Lower leg skin (tissue), 3 donors: ENCODE data around the gene CDK8.

Source experiments
- POLR2A ChIP-seq, 2 donors: fragments of 450-650 bp; IDR thresholded peaks; one replicate each; pipeline ENCODE4 v1.6.1; 2016 to 2017; ENCODE audit warnings: antibody characterized with exemption in 2 of 2, mild to moderate bottlenecking in 1 of 2, moderate library complexity in 1 of 2
- TF ChIP-seq, protein P1 (sequence below), 3 donors: fragments of 450-650 bp; IDR thresholded peaks; one replicate each; pipeline ENCODE4 v1.5.1; 2016; ENCODE audit warnings: antibody characterized with exemption in 3 of 3, mild to moderate bottlenecking in 3 of 3, moderate library complexity in 2 of 3

DNA sequence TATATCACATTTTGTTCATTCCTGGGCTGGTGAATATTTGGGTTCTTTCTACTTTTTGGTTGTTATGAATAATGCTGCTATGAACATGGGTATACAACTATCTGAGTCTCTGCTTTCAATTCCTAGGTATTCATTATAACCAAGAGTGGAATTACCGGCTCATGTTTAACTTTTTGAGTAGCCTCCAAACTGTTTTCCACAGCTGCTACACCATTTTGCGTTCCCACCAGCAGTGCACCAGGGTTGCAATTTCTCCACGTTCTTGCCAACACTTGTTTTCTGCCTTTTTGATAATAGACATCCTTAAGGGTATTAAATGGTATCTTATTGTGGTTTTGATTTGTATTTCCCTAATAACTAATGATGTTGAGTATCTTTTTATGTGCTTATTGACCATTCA, 16.8 kb downstream of the CDK8 start:
- TF ChIP-seq, protein P1, sequence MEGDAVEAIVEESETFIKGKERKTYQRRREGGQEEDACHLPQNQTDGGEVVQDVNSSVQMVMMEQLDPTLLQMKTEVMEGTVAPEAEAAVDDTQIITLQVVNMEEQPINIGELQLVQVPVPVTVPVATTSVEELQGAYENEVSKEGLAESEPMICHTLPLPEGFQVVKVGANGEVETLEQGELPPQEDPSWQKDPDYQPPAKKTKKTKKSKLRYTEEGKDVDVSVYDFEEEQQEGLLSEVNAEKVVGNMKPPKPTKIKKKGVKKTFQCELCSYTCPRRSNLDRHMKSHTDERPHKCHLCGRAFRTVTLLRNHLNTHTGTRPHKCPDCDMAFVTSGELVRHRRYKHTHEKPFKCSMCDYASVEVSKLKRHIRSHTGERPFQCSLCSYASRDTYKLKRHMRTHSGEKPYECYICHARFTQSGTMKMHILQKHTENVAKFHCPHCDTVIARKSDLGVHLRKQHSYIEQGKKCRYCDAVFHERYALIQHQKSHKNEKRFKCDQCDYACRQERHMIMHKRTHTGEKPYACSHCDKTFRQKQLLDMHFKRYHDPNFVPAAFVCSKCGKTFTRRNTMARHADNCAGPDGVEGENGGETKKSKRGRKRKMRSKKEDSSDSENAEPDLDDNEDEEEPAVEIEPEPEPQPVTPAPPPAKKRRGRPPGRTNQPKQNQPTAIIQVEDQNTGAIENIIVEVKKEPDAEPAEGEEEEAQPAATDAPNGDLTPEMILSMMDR (IDR thresholded peaks at IDR 0.05) = no peak
- no peak for TF ChIP-seq POLR2A (IDR thresholded peaks at IDR 0.05)
